Small intestine (tissue), 7 donors: ENCODE data around the gene KIAA1755. TPM values are rescaled to one million over a fixed set of nuclear protein-coding genes. Genes with fewer than 3 reads are reported as not detected.

Experiments
- DNase-seq, 2 donors: peaks; one replicate each; pipeline versions ENCODE4 v3.0.0 to v3.0.0-alpha.2; 2013
- FAIRE-seq: peaks from 2 replicates; lab custom pipeline; 2012; peaks lifted over from hg19 to GRCh38; lab: Jason Lieb, UNC
- H3K27ac ChIP-seq, 3 donors: one replicate each; pipeline ENCODE4 v1.5.1; 2013; ENCODE audit warnings: low read length in 2 of 3, mild to moderate bottlenecking in 2 of 3, control low read depth in 1 of 3, inconsistent platforms in 1 of 3, low read depth in 1 of 3, moderate library complexity in 1 of 3
- H3K27me3 ChIP-seq, 3 donors: one replicate each; pipeline ENCODE4 v1.6.1; 2013; ENCODE audit warnings: low read length in 3 of 3, inconsistent platforms in 1 of 3; ENCODE audit not compliant: control insufficient read depth in 3 of 3, insufficient read depth in 3 of 3
- H3K36me3 ChIP-seq, 3 donors: one replicate each; pipeline ENCODE4 v1.6.1; 2013; ENCODE audit warnings: low read length in 3 of 3, inconsistent platforms in 1 of 3, low read depth in 1 of 3, mild to moderate bottlenecking in 1 of 3, moderate library complexity in 1 of 3; ENCODE audit not compliant: control insufficient read depth in 3 of 3, insufficient read depth in 2 of 3
- H3K4me1 ChIP-seq, 3 donors: one replicate each; pipeline ENCODE4 v1.6.1; 2013; ENCODE audit warnings: low read length in 2 of 3, inconsistent platforms in 1 of 3, low read depth in 1 of 3, mild to moderate bottlenecking in 1 of 3, moderate library complexity in 1 of 3; ENCODE audit not compliant: control insufficient read depth in 3 of 3, insufficient read depth in 2 of 3
- H3K4me3 ChIP-seq, 3 donors: one replicate each; pipeline ENCODE4 v1.5.1; 2013; ENCODE audit warnings: low read length in 3 of 3, control low read depth in 1 of 3, inconsistent platforms in 1 of 3, low read depth in 1 of 3, mild to moderate bottlenecking in 1 of 3, moderate library complexity in 1 of 3
- H3K9me3 ChIP-seq, 2 donors: one replicate each; pipeline ENCODE4 v1.6.1; 2013; ENCODE audit warnings: low read depth in 1 of 2, low read length in 1 of 2; ENCODE audit not compliant: control insufficient read depth in 2 of 2, insufficient read depth in 1 of 2
- whole genome bisulfite sequencing, 3 donors: extraction: QIAGEN DNeasy Blood & Tissue Kit; methylation state at CpG; one replicate each; pipeline ENCODE4 v1.1.7; 2013; 5-methylcytosine and 5-hydroxymethylcytosine counted together
- polyA plus RNA-seq, 4 donors: library from polyadenylated mRNA; stranded (reverse) in 3 of 4; unstranded in 1 of 4; fragments of 200-250 nt in 3 of 4; fragments of 120-200 nt in 1 of 4; gene quantifications; one replicate each; pipeline versions ENCODE4 v1.2.1 to v1.2.3, GENCODE V29; 2013
- donor health status: healthy with polysubstance abuse.
- donor health status: control.
- donor health status: control.
- donor health status: Bipolar disorder and iron deficiency.
- donor health status: healthy.

Gene KIAA1755
- polyA plus RNA-seq, 4 donors: 0.45 to 5.6 (median 1.5) TPM

DNA sequence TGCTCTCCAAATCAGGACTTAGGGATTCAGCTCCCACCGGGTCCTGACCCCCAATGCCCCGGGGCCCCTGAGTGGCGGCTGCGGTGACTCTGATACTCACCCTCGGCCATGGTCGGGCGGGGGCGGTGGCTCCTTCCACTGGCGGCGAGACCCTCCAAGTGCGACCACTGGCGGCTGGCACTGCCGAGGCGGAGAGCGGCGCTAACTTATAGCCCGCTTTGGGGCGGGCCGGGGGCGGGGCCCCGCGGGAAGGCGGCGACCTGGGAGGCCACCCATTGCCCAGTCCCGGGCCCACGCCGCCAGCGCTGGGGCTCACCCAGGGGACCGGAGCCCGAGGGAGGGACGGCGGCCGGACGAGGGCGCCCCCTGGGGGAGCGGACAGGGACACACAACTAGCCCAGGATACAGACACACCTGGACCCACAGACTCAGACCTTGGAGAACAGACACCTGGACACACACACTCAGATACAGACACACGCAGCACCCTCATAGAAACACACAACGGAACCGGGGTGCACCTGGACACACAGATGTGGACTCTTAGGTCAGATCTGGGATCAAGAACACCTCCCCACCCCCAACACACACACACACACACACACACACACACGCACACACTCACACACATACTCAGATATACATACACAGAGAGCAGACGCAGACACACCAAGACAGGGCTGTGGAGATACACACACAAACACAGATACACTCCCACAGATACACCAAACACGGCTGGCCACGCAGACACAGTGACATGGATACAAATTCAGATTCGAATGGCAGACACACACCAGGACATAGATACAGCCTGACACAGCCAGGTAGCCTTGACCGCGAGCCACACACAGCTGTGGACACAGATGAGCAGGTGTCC lies 95.2 kb downstream of the KIAA1755 start, which contains the start of gene TGM2:
TGM2 (minus strand) TSS at position 182 of the 877 bp plus-strand sequence; CDS start at position 110, 72 bp downstream.
- Histone ChIP-seq H3K27me3 (no peaks in the 10 kb centered on the region), H3K27ac (peak within 1 kb of the TSS in 2 of 3 donors; percentile 51 to 90), H3K9me3 (no peaks in the 10 kb centered on the region), H3K4me3 (peak within 1 kb of the TSS; percentile 26 to 78 (median 64)), H3K36me3 (peaks cover 0 to 35% (median 0%) of the 10 kb centered on the region in 3 donors), H3K4me1 (peaks cover 0 to 34% (median 3%) of the 10 kb centered on the region in 3 donors)
- DNase-seq: peak; percentile 88 to 94
- WGBS, 3 donors: 7 to 12% (median 9%) methylated on average over 36 to 46 of the region's 46 CpGs
- FAIRE-seq: no peak

DNA sequence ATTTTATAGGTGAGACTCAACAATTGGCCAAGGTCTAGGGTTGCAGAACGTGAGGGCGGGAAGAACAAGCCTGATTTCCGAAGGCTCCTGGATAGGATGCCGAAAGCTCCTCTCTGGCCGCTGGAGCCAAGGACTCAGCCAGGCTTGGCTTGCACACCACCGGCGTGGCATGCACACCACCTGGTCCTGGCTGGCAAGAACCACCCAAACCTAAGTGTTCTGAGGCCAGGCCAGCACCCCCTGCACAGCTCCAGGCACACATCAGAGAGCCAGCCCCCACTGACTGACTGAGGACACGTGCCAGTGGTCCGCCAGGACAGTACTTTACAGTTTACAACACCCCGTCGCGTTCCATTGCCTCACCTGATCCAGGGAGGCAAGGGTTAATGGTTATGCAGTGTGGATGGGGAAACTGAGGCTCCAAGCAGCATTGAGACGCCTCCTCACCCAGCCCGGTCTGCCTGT lies 95.9 kb downstream of the KIAA1755 start:
- peak overlapping the region; percentile 26 to 78 (median 64) for H3K4me3 ChIP-seq
- peaks cover 0 to 41% (median 3%) of the 10 kb centered on the region in 3 donors for H3K4me1 ChIP-seq
- H3K27me3 ChIP-seq: no peaks in the 10 kb centered on the region
- peak overlapping the region in 2 of 3 donors; percentile 8 to 90 for H3K27ac ChIP-seq
- no peaks in the 10 kb centered on the region for H3K9me3 ChIP-seq
- peaks cover 0 to 42% (median 0%) of the 10 kb centered on the region in 3 donors for H3K36me3 ChIP-seq
- 27 to 54% (median 45%) methylated on average over 14 of the region's 14 CpGs for WGBS, 3 donors
- DNase-seq (no peak), FAIRE-seq (no peak)

GRCh38 chr20:38164069-38164468 lies 96.5 kb downstream of the KIAA1755 start:
- DNase-seq (peak in 1 of 2 donors; percentile 20), FAIRE-seq (no peak)
- H3K9me3 ChIP-seq: no peaks in the 10 kb centered on the region
- 77 to 93% (median 78%) methylated on average over 3 to 5 of the region's 5 CpGs for WGBS, 3 donors
- H3K27me3 ChIP-seq: no peaks in the 10 kb centered on the region
- peaks cover 0 to 47% (median 0%) of the 10 kb centered on the region in 3 donors for H3K36me3 ChIP-seq
- H3K4me1 ChIP-seq: peaks cover 0 to 45% (median 3%) of the 10 kb centered on the region in 3 donors
- peak overlapping the region in 2 of 3 donors; percentile 64 to 78 for H3K4me3 ChIP-seq
- H3K27ac ChIP-seq: peak overlapping the region in 1 of 3 donors; percentile 90

DNA sequence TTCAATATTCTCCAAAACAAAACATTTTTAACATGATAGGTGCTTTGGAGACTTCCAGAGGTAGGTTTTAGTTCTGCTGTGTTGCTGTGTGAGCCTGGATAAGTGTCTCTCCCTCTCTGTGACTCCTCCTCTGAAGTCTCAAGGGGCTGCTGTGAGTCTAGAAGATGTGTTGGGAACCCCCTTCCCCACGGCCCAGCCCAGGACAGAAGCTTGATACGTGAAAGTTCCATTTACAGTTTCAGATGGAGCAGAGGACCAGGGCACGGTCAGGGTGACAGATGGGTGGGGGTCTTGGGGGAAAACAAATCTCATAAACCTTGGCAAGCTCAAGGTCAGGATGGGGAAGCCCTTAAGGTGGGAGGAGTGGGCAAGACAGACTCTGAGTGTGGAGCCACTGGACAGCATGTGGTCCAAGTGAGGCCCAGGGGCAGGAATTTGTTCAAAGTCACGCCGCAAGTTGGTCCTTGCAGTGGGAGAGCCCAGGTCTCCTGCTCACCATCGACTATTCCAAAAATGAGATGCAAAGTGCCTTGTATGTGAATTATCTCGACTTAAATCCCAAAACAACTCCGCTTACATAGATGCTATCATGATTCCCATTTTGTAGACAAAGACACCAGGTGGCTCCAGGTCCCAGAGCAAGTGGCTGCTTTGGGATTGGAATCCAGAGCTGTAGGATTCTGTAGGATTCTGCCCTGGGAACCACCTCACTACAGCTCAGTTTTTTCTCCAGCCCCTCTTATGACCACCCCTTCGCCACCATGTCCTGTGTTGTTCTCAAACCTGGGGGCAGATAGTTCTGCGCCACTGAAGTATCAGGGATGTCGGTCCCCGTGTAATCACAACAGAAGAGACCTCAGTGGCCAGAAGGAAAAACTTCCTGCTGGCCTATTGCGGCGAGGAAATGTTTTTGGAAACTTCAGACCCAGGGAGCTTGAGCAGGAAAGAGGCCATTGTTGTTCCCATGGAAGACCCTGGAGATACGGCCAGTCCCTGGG lies 97.4 kb downstream of the KIAA1755 start:
- 72 to 76% (median 73%) methylated on average over 15 of the region's 15 CpGs for WGBS, 3 donors
- Histone ChIP-seq H3K4me3 (peak overlapping the region in 1 of 3 donors; percentile 78), H3K4me1 (peaks cover 0 to 46% (median 3%) of the 10 kb centered on the region in 3 donors), H3K9me3 (no peaks in the 10 kb centered on the region), H3K27me3 (no peaks in the 10 kb centered on the region), H3K27ac (peak overlapping the region in 1 of 3 donors; percentile 90), H3K36me3 (peaks cover 0 to 56% (median 0%) of the 10 kb centered on the region in 3 donors)
- no peak for FAIRE-seq
- no peak for DNase-seq

DNA sequence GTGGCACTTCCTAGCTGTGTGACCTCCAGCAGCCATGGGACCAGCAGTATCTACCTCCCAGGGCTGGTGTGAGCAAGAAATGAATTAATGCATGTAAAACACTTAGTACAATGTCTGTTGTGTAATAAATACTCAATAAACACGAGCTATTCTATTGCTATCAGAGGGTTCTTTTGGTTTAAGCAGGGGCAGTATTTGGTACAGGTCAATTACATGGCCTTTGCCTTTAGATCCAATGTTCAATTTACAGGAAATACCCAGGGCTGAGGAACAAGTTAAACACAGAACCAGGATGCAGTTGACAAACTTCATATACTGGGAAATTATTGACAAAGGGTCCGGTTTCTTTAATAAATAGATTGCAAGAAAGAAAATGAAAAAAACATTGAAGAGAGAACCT lies 98.4 kb downstream of the KIAA1755 start:
- Histone ChIP-seq H3K27me3 (no peaks in the 10 kb centered on the region), H3K27ac (peak overlapping the region; percentile 34 to 90 (median 49)), H3K4me1 (peaks cover 0 to 50% (median 3%) of the 10 kb centered on the region in 3 donors), H3K4me3 (no peak overlapping the region), H3K36me3 (peaks cover 0 to 64% (median 0%) of the 10 kb centered on the region in 3 donors), H3K9me3 (no peaks in the 10 kb centered on the region)
- 25 to 47% (median 34%) methylated on average over 2 of the region's 2 CpGs for WGBS, 3 donors
- FAIRE-seq: no peak
- peak in 1 of 2 donors; percentile 73 for DNase-seq

DNA sequence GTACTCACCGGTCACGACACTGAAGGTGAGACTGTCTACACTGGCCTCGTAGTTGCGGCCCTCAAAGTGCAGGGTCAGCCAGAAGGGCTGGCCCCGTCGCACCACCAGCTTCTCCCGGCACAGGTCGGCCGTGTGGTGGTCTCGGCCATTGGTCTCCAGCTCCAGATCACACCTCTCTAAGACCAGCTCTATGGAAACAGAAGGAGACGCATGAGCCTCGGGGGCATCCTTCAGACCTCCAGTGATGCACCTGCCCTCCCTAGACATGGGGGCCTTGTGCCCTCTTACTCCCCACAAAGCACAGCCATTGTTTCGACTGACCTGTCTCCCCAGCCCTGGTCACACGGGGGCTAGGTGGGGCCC lies 99.1 kb downstream of the KIAA1755 start:
- Histone ChIP-seq H3K4me3 (no peak overlapping the region), H3K27me3 (no peaks in the 10 kb centered on the region), H3K36me3 (peaks cover 0 to 71% (median 0%) of the 10 kb centered on the region in 3 donors), H3K27ac (peak overlapping the region in 1 of 3 donors; percentile 90), H3K9me3 (no peaks in the 10 kb centered on the region), H3K4me1 (peaks cover 0 to 56% (median 3%) of the 10 kb centered on the region in 3 donors)
- FAIRE-seq: no peak
- DNase-seq: no peak
- WGBS, 3 donors: 87 to 94% (median 90%) methylated on average over 14 of the region's 14 CpGs
